GM12873 (cell line): ENCODE data around the gene IRAK1.

Experiments used
- CTCF ChIP-seq: IDR thresholded peaks from 2 replicates; pipeline ENCODE4 v1.5.1; 2012; ENCODE audit warnings: low read depth, mild to moderate bottlenecking, moderate library complexity, low read length, control low read depth; ENCODE audit not compliant: insufficient read depth; ENCODE audit errors: missing control alignments

Gene IRAK1

GRCh38 chrX:154030266-154030665 lies 10.6 kb upstream of the IRAK1 start:
- no peak for TF ChIP-seq CTCF

- peak; percentile 21 for TF ChIP-seq CTCF
Measured at GRCh38 chrX:154029439-154029838, 9.7 kb upstream of the IRAK1 start.

- no peak for TF ChIP-seq CTCF
Measured at GRCh38 chrX:154028502-154029184, 8.9 kb upstream of the IRAK1 start.

- no peak for TF ChIP-seq CTCF
Measured at GRCh38 chrX:154027986-154028385, 8.3 kb upstream of the IRAK1 start.

GRCh38 chrX:154027022-154027402 lies 7.3 kb upstream of the IRAK1 start:
- no peak for TF ChIP-seq CTCF

GRCh38 chrX:154026136-154027021 lies 6.7 kb upstream of the IRAK1 start:
- TF ChIP-seq CTCF: no peak

GRCh38 chrX:154025230-154025629 lies 5.5 kb upstream of the IRAK1 start:
- no peak for TF ChIP-seq CTCF
